ENCODE results near the gene DPEP2. TPM values are rescaled to one million over a fixed set of nuclear protein-coding genes. Genes with fewer than 3 reads are reported as not detected.

Gene DPEP2
- total and polyA plus RNA-seq, 2 of the 4 experiments (the other 2 are of a cell fraction) = not detected

GRCh38 chr16:67962135-67962534 is 37.1 kb downstream of the DPEP2 start:
- H2BK15ac ChIP-seq (ENCODE audit: low read depth, low read length) = no peak overlapping the region
- H2AK9ac ChIP-seq (replicated peaks; ENCODE audit: low read depth, low read length, poor library complexity) = peak overlapping the region; percentile 37
- H3K4me2 ChIP-seq (ENCODE audit: low read depth, low read length) = no peak overlapping the region
- no peak overlapping the region for H2BK120ac ChIP-seq (ENCODE audit: low read depth, low read length)
- no peak overlapping the region for H3K27ac ChIP-seq (ENCODE audit: insufficient read depth, low read length)
- intact Hi-C loops (cut with micrococcal nuclease) (loop anchor here (10.0 kb wide), 1 partner anchor 263 kb away; no protein-coding TSS in a partner anchor), in situ Hi-C loops (cut with MboI; ENCODE audit: low sequenced_read_pairs) (no loop called here), dilution Hi-C loops (cut with HindIII; ENCODE audit: low sequenced_read_pairs, unreplicated experiment) (no loop called here)
- TF ChIP-seq RCOR1 (IDR thresholded peaks at IDR 0.05; ENCODE audit: insufficient replicate concordance, low read length) (no peak), SMC3 (IDR thresholded peaks at IDR 0.05; ENCODE audit: low read depth, low read length) (no peak), MXI1 (IDR thresholded peaks at IDR 0.05; ENCODE audit: borderline replicate concordance, low read depth, low read length) (no peak), BHLHE40 (IDR thresholded peaks at IDR 0.05; ENCODE audit: low read depth, low read length) (no peak), CEBPB (IDR thresholded peaks at IDR 0.05; ENCODE audit: low read depth, low read length) (no peak), RFX5 (IDR thresholded peaks at IDR 0.05; ENCODE audit: low read depth, low read length) (no peak), MAZ (IDR thresholded peaks at IDR 0.05; ENCODE audit: borderline replicate concordance, low read depth, low read length) (no peak), NFE2L2 (IDR thresholded peaks at IDR 0.05; ENCODE audit: low read depth, low read length) (no peak), RAD21 (IDR thresholded peaks at IDR 0.05; ENCODE audit: low read length) (no peak), ELK1 (IDR thresholded peaks at IDR 0.05; ENCODE audit: borderline replicate concordance, low read depth, low read length) (no peak), MAFK (IDR thresholded peaks at IDR 0.05; ENCODE audit: low read depth, low read length) (no peak), FOS (IDR thresholded peaks at IDR 0.05; ENCODE audit: low read depth, low read length) (no peak), USF2 (IDR thresholded peaks at IDR 0.05; ENCODE audit: low read depth, low read length) (no peak)
- no peak overlapping the region for H3K18ac ChIP-seq (ENCODE audit: low read depth, low read length)
- 100% methylated on average over 2 of the region's 8 CpGs; no CpG with 5 or more reads in 1 of the 2 experiments for WGBS, 2 experiments (ENCODE audit: extremely low coverage in 2 of 2, insufficient read length in 1 of 2)
- no peak overlapping the region for H3K56ac ChIP-seq (ENCODE audit: extremely low read depth, insufficient read depth, low read length)
- no peak overlapping the region for H3K14ac ChIP-seq (replicated peaks; ENCODE audit: low read depth, low read length)
- H2AFZ ChIP-seq (replicated peaks; ENCODE audit: low read length, poor library complexity) = no peak overlapping the region
- H3K36me3 ChIP-seq (ENCODE audit: control insufficient read depth, insufficient read depth, low read length) = peaks cover 73% of the 10 kb centered on the region
- no TSS peak for BruUV-seq (replicated peaks)
- ChIA-PET POLR2A (ENCODE audit: unreplicated experiment) (no interaction called here), CTCF (no interaction called here)
- no peak overlapping the region for H4K91ac ChIP-seq (ENCODE audit: insufficient read depth, low read depth, low read length)
- H2AK5ac ChIP-seq (ENCODE audit: low read depth, low read length) = no peak overlapping the region
- H3K4ac ChIP-seq (ENCODE audit: low read depth, low read length) = no peak overlapping the region
- no peak overlapping the region for H2BK5ac ChIP-seq (ENCODE audit: low read depth, low read length, poor library complexity, severe bottlenecking)
- no peak overlapping the region for H4K8ac ChIP-seq (ENCODE audit: low read depth in 2 of 2, low read length in 2 of 2)
- no peaks in the 10 kb centered on the region for H3K9me3 ChIP-seq (ENCODE audit: control insufficient read depth, insufficient read depth, low read length)
- H3K27me3 ChIP-seq (ENCODE audit: control insufficient read depth, insufficient read depth, low read length) = no peaks in the 10 kb centered on the region
- peaks cover 66% of the 10 kb centered on the region for H3K9me1 ChIP-seq (ENCODE audit: insufficient read depth, low read length)
- ATAC-seq (ENCODE audit: low read depth) = no peak
- H3K79me1 ChIP-seq (ENCODE audit: low read depth in 1 of 2, low read length in 2 of 2) = peaks cover 53 to 98% of the 10 kb centered on the region in 2 experiments
- no peak overlapping the region for H3K23ac ChIP-seq (ENCODE audit: low read depth, low read length)
- H4K5ac ChIP-seq (ENCODE audit: low read depth, low read length) = no peak overlapping the region
- peaks cover 92% of the 10 kb centered on the region for H4K20me1 ChIP-seq (ENCODE audit: insufficient read depth, low read length)
- no peak overlapping the region for H3K9ac ChIP-seq (ENCODE audit: low read depth, low read length)
- H3K4me1 ChIP-seq (ENCODE audit: control insufficient read depth, insufficient read depth, low read length) = peaks cover 52% of the 10 kb centered on the region
- H2BK20ac ChIP-seq (ENCODE audit: low read depth, low read length) = no peak overlapping the region
- no peak for DNase-seq
- H3K4me3 ChIP-seq (ENCODE audit: insufficient read depth, low read depth, low read length) = no peak overlapping the region

Data from IMR-90 (cell line).